ENCODE results near the gene ZBTB2.

Gene ZBTB2

DNA sequence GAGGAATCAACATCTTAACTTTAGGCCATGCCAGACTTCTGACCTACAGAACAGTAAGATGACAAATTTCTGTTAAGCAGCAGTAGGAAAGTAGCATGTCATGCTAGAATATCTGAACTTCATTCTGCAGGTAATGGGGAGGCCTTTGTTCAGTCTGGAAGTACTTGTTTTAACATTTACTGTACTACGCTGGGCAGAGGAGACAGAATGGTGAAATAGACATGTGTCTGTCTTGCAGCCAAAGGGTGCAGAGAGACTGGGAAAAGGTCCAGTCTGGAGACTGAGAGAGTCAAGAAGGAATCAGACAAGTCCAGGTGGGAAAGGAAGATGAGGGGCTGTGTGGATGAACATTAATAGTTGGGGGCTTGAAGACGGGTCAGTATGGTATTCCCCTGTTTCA is 17.5 kb upstream of the ZBTB2 start:
- peaks cover 37% of the 10 kb centered on the region for H3K36me3 ChIP-seq (replicated peaks; ENCODE audit: low read depth, low read length)

DNA sequence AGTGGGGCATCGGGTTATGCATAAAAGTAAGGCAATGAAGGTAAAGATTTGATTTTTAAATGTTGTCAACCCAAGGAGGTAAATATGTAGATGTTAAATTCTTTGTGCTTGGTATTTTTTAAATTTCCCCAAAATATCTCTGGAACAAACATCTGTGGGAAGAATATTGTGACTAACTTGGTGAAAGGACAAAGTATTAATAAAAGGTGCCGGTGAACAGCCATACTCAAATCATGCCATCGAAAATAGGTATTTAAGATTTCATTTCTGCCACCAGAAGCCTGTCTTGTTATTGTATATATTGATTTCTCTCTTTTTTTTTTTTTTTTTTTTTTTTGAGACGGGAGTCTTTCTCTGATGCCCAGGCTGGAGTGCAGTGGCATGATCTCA is 12.6 kb upstream of the ZBTB2 start:
- Histone ChIP-seq H4K20me1 (ENCODE audit: insufficient read depth, low read length) (peaks cover 12% of the 10 kb centered on the region), H3K9ac (ENCODE audit: low read length) (no peak overlapping the region)

More for the DNA sequence above, 17.5 kb upstream of the ZBTB2 start:
- no peaks in the 10 kb centered on the region for H4K20me1 ChIP-seq (ENCODE audit: insufficient read depth, low read length)
- H3K9me3 ChIP-seq (ENCODE audit: insufficient read depth, low read length), result no peaks in the 10 kb centered on the region
- TF ChIP-seq, protein P1, sequence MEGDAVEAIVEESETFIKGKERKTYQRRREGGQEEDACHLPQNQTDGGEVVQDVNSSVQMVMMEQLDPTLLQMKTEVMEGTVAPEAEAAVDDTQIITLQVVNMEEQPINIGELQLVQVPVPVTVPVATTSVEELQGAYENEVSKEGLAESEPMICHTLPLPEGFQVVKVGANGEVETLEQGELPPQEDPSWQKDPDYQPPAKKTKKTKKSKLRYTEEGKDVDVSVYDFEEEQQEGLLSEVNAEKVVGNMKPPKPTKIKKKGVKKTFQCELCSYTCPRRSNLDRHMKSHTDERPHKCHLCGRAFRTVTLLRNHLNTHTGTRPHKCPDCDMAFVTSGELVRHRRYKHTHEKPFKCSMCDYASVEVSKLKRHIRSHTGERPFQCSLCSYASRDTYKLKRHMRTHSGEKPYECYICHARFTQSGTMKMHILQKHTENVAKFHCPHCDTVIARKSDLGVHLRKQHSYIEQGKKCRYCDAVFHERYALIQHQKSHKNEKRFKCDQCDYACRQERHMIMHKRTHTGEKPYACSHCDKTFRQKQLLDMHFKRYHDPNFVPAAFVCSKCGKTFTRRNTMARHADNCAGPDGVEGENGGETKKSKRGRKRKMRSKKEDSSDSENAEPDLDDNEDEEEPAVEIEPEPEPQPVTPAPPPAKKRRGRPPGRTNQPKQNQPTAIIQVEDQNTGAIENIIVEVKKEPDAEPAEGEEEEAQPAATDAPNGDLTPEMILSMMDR (IDR thresholded peaks at IDR 0.05; ENCODE audit: low read depth, low read length), result no peak
- no peak for TF ChIP-seq EZH2phosphoT487 (IDR thresholded peaks at IDR 0.05; ENCODE audit: low read depth)
- H3K9ac ChIP-seq (ENCODE audit: low read length), result peak overlapping the region; percentile 55
- no peaks in the 10 kb centered on the region for H3K27me3 ChIP-seq (ENCODE audit: low read depth, low read length)
- peak overlapping the region; percentile 70 for H3K4me3 ChIP-seq (ENCODE audit: low read length)
- H2AFZ ChIP-seq (ENCODE audit: low read depth, low read length), result no peak overlapping the region
- peaks cover 9% of the 10 kb centered on the region for H3K79me2 ChIP-seq (ENCODE audit: low read length)
- peak overlapping the region; percentile 95 for H3K27ac ChIP-seq (ENCODE audit: low read length)
- H3K4me2 ChIP-seq (ENCODE audit: low read length), result peak overlapping the region; percentile 95
- H3K4me1 ChIP-seq (ENCODE audit: low read length), result peaks cover 32% of the 10 kb centered on the region

DNA sequence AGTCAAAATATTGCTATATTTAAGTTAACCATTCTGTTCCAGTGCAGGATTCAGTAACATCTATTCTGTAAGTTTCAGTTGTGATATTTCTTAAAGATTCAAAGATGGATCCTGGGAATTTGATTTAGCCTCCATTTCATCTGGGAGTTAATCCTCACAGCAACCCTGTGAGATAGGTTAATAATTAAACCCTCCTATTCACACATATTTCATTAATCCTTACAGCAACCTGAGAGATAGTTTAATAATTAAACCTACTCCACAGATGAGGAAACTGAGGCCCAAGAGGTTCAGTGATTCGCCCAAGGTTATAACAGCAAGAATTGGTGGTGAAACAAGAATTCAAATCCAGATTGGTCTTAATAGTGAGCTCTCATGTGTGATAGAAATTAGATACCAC is 10.9 kb upstream of the ZBTB2 start:
- Histone ChIP-seq H3K4me3 (ENCODE audit: low read length) (no peak overlapping the region), H3K4me2 (ENCODE audit: low read length) (no peak overlapping the region), H3K79me2 (ENCODE audit: low read length) (peaks cover 68% of the 10 kb centered on the region), H3K27ac (ENCODE audit: low read length) (no peak overlapping the region), H3K4me1 (ENCODE audit: low read length) (0 out of 2 replicates have a peak, but pooled peaks cover 3% of the 10 kb centered on the region), H3K27me3 (ENCODE audit: low read depth, low read length) (no peaks in the 10 kb centered on the region), H2AFZ (ENCODE audit: low read depth, low read length) (no peak overlapping the region), H3K9me3 (ENCODE audit: insufficient read depth, low read length) (no peaks in the 10 kb centered on the region), H3K9ac (ENCODE audit: low read length) (no peak overlapping the region), H3K36me3 (replicated peaks; ENCODE audit: low read depth, low read length) (peaks cover 16% of the 10 kb centered on the region), H4K20me1 (ENCODE audit: insufficient read depth, low read length) (peaks cover 25% of the 10 kb centered on the region)
- TF ChIP-seq, protein P1 (IDR thresholded peaks at IDR 0.05; ENCODE audit: low read depth, low read length), result no peak
- no peak for TF ChIP-seq EZH2phosphoT487 (IDR thresholded peaks at IDR 0.05; ENCODE audit: low read depth)

More for the DNA sequence above, 12.6 kb upstream of the ZBTB2 start:
- H3K4me1 ChIP-seq (ENCODE audit: low read length), result peaks cover 9% of the 10 kb centered on the region
- H3K79me2 ChIP-seq (ENCODE audit: low read length), result peaks cover 55% of the 10 kb centered on the region
- no peaks in the 10 kb centered on the region for H3K9me3 ChIP-seq (ENCODE audit: insufficient read depth, low read length)
- H3K4me2 ChIP-seq (ENCODE audit: low read length), result no peak overlapping the region
- no peak for TF ChIP-seq EZH2phosphoT487 (IDR thresholded peaks at IDR 0.05; ENCODE audit: low read depth)
- TF ChIP-seq, protein P1 (IDR thresholded peaks at IDR 0.05; ENCODE audit: low read depth, low read length), result no peak
- no peaks in the 10 kb centered on the region for H3K27me3 ChIP-seq (ENCODE audit: low read depth, low read length)
- peaks cover 20% of the 10 kb centered on the region for H3K36me3 ChIP-seq (replicated peaks; ENCODE audit: low read depth, low read length)
- H3K27ac ChIP-seq (ENCODE audit: low read length), result no peak overlapping the region
- H2AFZ ChIP-seq (ENCODE audit: low read depth, low read length), result no peak overlapping the region
- H3K4me3 ChIP-seq (ENCODE audit: low read length), result no peak overlapping the region

DNA sequence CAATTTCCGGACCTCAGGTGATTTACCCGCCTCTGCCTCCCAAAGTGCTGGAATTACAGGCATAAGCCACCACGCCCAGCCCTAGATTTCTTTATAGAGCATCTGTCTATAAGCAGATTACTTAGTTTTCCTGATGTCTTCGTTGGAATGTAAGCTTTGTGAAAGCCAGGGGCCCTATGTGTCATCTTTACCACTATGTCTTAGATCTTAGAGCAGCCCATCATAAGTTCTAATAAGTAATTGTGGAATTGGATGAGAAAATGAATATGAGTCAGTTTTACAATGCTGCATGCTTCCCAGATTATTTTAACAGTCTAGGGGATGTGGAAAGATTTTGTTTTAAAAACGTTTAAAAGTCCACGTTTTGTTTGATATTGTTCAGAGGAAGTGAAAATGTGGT is 9.1 kb upstream of the ZBTB2 start:
- peaks cover 16% of the 10 kb centered on the region for H3K36me3 ChIP-seq (replicated peaks; ENCODE audit: low read depth, low read length)
- H3K4me1 ChIP-seq (ENCODE audit: low read length), result peaks cover 8% of the 10 kb centered on the region
- no peak overlapping the region for H3K4me3 ChIP-seq (ENCODE audit: low read length)
- no peak overlapping the region for H2AFZ ChIP-seq (ENCODE audit: low read depth, low read length)
- H3K9me3 ChIP-seq (ENCODE audit: insufficient read depth, low read length), result no peaks in the 10 kb centered on the region
- no peak overlapping the region for H3K9ac ChIP-seq (ENCODE audit: low read length)
- H3K27me3 ChIP-seq (ENCODE audit: low read depth, low read length), result no peaks in the 10 kb centered on the region
- peaks cover 37% of the 10 kb centered on the region for H4K20me1 ChIP-seq (ENCODE audit: insufficient read depth, low read length)
- no peak overlapping the region for H3K4me2 ChIP-seq (ENCODE audit: low read length)
- TF ChIP-seq, protein P1 (IDR thresholded peaks at IDR 0.05; ENCODE audit: low read depth, low read length), result no peak
- TF ChIP-seq EZH2phosphoT487 (IDR thresholded peaks at IDR 0.05; ENCODE audit: low read depth), result no peak
- H3K27ac ChIP-seq (ENCODE audit: low read length), result no peak overlapping the region
- peaks cover 85% of the 10 kb centered on the region for H3K79me2 ChIP-seq (ENCODE audit: low read length)

Measured in OCI-LY3 (cell line).